Measurements from ENCODE around the gene ALAS1.

The ALAS1 gene

DNA sequence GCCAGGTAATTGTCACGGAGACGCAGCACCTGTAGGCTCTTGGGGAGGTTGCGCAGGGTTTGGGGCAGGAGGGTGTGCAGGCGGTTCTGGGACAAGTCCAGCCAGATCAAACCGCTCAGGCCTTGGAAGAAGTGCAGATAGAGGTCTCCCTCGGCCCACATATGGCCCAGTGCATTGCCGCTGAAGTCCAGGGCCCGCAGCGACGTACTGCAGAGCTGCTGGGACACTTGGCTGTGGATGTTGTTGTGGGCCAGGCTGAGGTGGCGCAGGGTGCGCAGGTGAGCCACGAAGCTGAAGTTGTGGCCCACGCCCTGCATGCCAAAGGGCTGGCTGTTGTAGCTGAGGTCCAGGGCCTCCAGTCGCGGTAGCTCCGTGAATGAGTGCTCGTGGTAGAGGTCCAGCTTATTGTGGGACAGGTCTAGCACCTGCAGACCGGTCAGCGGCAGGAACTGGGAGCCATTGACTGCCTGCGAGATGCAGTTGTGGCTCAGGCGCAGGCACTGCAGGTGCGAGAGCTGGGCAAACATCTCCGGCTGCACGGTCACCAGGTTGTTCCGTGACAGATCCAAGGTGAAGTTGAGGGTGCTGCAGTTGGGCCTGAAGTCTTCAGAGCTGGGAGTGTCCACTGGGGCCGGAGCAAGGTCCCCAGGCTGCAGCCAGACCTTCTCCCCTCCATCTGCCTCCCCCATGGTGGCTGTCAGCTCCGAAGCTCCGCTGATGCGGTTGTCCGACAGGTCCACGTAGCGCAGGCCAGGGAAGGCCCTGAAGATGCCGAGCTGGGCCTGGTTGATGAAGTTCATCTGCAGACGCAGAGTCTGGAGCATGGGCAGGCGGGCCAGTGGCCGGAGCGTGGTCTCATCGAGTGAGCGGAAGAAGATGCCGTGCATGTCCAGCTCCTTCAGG lies 24.6 kb downstream of the ALAS1 start:
- DNase-seq, result no peak

DNA sequence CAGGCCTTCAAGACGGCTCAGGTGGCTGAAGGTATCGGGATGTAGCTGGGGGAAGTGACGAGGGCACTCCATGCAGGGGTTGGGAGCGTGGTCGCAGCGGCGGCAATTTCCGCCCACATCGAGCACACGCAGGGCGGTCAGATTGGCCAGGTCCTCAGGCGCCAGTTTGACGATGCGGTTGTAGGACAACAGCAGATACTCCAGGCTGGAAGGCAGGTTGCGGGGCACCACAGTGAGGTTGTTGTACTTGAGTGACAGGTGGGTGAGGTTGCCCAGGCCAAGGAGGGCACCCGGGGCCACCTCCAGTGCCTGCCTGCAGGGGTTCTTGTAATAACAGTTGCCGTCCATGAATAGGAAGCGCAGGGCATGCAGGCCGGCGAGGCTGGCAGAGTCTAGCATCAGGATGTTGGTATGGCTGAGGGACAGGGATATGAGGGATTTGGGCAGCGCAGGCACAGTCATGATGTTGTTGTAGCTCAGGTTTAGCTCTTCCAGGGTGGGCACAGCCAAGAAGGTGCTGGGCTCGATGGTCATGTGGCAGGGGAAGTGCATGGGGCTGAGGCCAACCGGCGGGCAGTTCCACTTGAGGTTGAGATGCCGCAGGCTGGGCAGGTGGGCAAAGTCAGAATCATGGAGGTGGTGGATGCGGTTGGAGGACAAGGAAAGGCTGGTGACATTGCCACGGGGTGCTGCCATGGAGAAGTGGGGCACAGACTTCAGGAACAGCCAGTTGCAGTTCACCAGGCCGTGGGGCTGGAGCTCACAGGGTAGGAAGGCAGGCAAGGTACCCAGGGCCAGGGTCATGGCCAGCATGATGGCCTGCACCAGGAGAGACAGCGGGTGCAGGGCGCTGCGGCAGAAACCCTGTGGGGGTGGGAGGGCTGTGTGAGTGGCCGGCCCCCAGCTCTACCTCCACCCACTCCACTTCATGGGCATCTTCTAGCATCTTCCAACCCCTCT lies 25.8 kb downstream of the ALAS1 start:
- DNase-seq, result no peak

- DNase-seq, result no peak
Observed at GRCh38 chr3:52225452-52226228, 27.7 kb downstream of the ALAS1 start, which contains the start of gene TLR9. TSS of gene TLR9 (minus strand) at chr3:52225645. CDS start at chr3:52225529, 116 bp downstream.

DNA sequence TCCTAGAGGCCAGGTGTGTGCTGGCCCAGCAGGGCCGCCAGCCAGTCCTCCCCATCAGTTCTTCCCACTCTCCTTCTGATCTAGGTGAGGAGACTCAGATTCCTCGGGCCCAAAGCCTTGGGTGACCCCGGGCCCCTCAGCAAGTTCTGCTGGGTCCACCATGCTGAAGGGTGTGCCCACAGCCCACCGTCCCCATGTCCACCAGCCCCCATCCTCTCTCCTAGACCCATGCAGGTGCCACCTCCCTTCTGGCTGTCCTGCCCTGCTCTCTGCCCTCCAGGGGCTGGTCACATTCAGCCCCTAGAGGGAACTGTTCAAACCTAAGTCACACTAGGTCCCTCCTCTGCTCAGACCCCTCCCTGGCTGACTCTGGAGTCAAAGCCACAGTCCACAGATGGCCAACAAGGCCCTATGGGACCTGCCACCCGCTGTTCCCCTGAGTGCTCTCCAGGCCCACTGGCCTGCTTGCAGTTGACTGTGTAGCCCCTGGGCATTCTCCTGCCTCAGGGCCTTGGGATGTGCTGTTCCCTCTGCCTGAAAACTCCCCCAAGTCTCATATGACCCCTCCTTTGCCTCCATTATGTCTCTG lies 28.4 kb downstream of the ALAS1 start:
- DNase-seq, result no peak

DNA sequence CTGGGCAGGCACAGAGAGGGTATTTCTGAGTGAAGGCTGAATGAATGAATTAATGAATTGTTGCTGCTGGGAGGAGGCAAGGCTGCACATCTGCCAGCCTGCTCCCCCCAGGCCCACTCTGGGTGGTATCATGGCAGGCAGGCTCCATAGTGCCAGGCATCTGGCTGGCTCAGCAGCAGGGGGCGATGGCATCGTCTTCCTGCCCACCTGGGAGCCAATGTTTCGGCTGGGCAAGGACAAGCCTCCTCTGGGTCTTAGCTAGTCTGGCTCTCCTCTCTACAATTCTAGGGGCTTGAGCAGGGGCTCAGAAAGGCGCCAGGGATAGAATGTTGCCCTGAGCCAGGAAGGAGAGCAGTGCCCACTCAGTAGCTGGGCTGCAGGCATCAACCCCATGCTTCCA lies 29.2 kb downstream of the ALAS1 start:
- DNase-seq, result no peak

GRCh38 chr3:52227766-52228165 lies 29.8 kb downstream of the ALAS1 start:
- DNase-seq, result no peak

- no peak for DNase-seq
Observed at GRCh38 chr3:52228266-52228665, 30.3 kb downstream of the ALAS1 start.

- no peak for DNase-seq
Observed at GRCh38 chr3:52228751-52229291, 30.9 kb downstream of the ALAS1 start.

GRCh38 chr3:52229656-52230055 lies 31.7 kb downstream of the ALAS1 start:
- no peak for DNase-seq

GRCh38 chr3:52230461-52230860 lies 32.5 kb downstream of the ALAS1 start:
- DNase-seq, result no peak

GRCh38 chr3:52230889-52231499 lies 33.0 kb downstream of the ALAS1 start:
- DNase-seq, result no peak

- peak; percentile 91 for DNase-seq
Observed at GRCh38 chr3:52231502-52232278, 33.7 kb downstream of the ALAS1 start.

DNA sequence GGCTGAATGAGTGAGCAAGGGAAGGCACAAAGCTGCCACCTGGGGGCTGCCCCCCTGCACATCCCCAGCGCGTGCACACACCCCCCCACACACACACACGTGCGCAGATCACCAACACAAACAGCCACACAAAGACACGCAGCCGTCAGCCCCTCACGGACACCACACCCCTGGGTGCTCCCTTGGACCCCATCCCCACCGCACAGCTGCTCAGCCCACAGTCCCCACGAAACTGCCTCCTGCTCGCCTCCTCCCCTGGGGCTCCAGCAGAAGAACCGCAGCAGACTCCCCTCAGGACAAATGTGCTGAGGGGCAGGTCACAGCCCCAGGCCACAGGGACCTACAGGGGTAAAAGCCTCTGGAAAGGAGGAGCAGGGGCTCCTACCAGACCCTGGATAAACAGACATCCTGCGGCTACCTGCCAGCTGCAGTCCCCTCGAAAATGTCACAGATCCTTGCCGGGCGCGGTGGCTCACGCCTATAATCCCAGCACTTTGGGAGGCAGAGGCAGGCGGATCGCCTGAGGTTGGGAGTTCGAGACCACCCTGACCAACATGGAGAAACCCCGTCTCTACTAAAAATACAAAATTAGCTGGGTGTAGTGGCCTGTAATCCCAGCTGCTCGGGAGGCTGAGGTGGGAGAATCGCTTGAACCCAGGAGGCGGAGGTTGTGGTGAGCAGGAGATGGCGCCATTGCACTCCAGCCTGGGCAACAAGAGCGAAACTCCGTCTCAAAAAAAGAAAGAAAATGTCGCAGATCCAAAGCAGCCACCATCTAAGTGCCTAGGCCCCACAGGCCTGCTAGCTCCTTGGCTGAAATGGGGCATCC lies 34.5 kb downstream of the ALAS1 start:
- DNase-seq, result no peak

- no peak for DNase-seq
Observed at GRCh38 chr3:52233108-52233591, 35.2 kb downstream of the ALAS1 start.

- no peak for DNase-seq
Observed at GRCh38 chr3:52233968-52234367, 36.0 kb downstream of the ALAS1 start.

GRCh38 chr3:52234516-52235447 lies 36.8 kb downstream of the ALAS1 start:
- DNase-seq, result no peak

GRCh38 chr3:52236424-52236886 lies 38.5 kb downstream of the ALAS1 start:
- DNase-seq, result no peak

GRCh38 chr3:52237006-52237656 lies 39.2 kb downstream of the ALAS1 start:
- no peak for DNase-seq

Data from effector CD8-positive, alpha-beta T cell (primary cell).